MM.1S (cell line): ENCODE results near the gene MCOLN1.

Experiments
- DNase-seq: peaks from one replicate; pipeline ENCODE4 v3.0.0-alpha.2; 2015
- H2AFZ ChIP-seq: fragments of 300-600 bp; sonication (generic); 2 replicates; pipeline ENCODE4 v1.6.0; 2016; ENCODE audit warnings: antibody characterized with exemption, low read length
- H3F3A ChIP-seq: fragments of 300-600 bp; sonication (generic); 2 replicates; pipeline ENCODE4 v1.6.1; 2016; ENCODE audit warnings: mild to moderate bottlenecking, antibody characterized with exemption, low read length, moderate library complexity, mixed read lengths; ENCODE audit not compliant: insufficient read depth
- H3K27ac ChIP-seq: fragments of 300-600 bp; sonication (generic); 2 replicates; pipeline ENCODE4 v1.5.1; 2016; ENCODE audit warnings: mild to moderate bottlenecking, low read length
- H3K27me3 ChIP-seq: fragments of 300-600 bp; sonication (generic); replicated peaks from 2 replicates; pipeline ENCODE4 v1.6.0; 2016; ENCODE audit warnings: low read length; ENCODE audit not compliant: insufficient read depth
- H3K36me3 ChIP-seq: fragments of 300-600 bp; sonication (generic); replicated peaks from 2 replicates; pipeline ENCODE4 v1.6.1; 2016; ENCODE audit warnings: mild to moderate bottlenecking, low read length, mixed read lengths; ENCODE audit not compliant: insufficient read depth
- H3K4me1 ChIP-seq: fragments of 300-600 bp; sonication (generic); 2 replicates; pipeline ENCODE4 v1.6.1; 2016; ENCODE audit warnings: low read length, mixed read lengths
- H3K4me2 ChIP-seq: fragments of 300-600 bp; sonication (generic); 2 replicates; pipeline ENCODE4 v1.6.0; 2016; ENCODE audit warnings: low read depth, low read length
- H3K4me3 ChIP-seq: fragments of 300-600 bp; sonication (generic); 2 replicates; pipeline ENCODE4 v1.5.1; 2016; ENCODE audit warnings: low read length, mixed read lengths
- H3K79me2 ChIP-seq: fragments of 300-600 bp; sonication (generic); 2 replicates; pipeline ENCODE4 v1.6.1; 2016; ENCODE audit warnings: mixed run types, low read length, mixed read lengths
- H3K9ac ChIP-seq: fragments of 300-600 bp; sonication (generic); 2 replicates; pipeline ENCODE4 v1.6.1; 2016; ENCODE audit warnings: low read length, mixed read lengths
- H3K9me2 ChIP-seq: fragments of 300-600 bp; sonication (generic); replicated peaks from 2 replicates; pipeline ENCODE4 v1.6.1; 2016; ENCODE audit warnings: mild to moderate bottlenecking, low read length, mixed read lengths; ENCODE audit not compliant: insufficient read depth
- H3K9me3 ChIP-seq: fragments of 300-600 bp; sonication (generic); replicated peaks from 2 replicates; pipeline ENCODE4 v1.6.1; 2016; ENCODE audit warnings: mild to moderate bottlenecking, low read length, mixed read lengths; ENCODE audit not compliant: insufficient read depth
- H4K20me1 ChIP-seq: fragments of 300-600 bp; sonication (generic); 2 replicates; pipeline ENCODE4 v1.6.1; 2016; ENCODE audit warnings: mild to moderate bottlenecking, low read length, moderate library complexity, mixed read lengths; ENCODE audit not compliant: insufficient read depth
- EZH2 ChIP-seq: fragments of 300-600 bp; sonication (generic); optimal IDR thresholded peaks from 2 replicates; pipeline ENCODE3; 2017; ENCODE audit warnings: low read depth, mild to moderate bottlenecking, antibody characterized with exemption, low read length, mixed read lengths
- EZH2phosphoT487 ChIP-seq: fragments of 300-600 bp; sonication (generic); IDR thresholded peaks from 2 replicates; pipeline ENCODE4 v1.6.1; 2018; ENCODE audit warnings: antibody characterized with exemption, low read length
- TF ChIP-seq, protein P1 (sequence below): fragments of 300-600 bp; sonication (generic); IDR thresholded peaks from 2 replicates; pipeline ENCODE4 v1.5.1; 2016; ENCODE audit warnings: antibody characterized with exemption, low read length, mixed read lengths

MCOLN1 gene

DNA sequence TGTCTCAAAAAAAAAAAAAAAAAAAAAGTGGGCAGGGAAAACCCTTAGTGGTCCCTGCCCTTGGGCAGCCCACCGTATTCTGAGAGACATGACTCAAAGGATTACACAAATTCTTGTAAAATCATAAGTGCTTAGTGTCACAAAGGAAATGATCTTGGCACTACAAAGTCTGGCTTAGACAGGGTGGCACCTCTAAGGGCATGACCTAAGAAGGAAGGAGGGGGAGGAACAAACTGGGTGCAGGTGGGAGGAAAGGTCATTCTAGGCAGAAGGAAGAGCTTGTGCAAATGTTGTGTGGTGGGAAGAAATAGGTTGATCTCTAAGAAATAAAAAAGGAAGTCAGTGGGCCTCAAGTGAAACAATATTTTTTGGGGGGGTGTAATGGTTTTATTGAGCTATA, 23.5 kb downstream of the MCOLN1 start:
- Histone ChIP-seq H3K4me3 (no peak overlapping the region), H3K27me3 (no peaks in the 10 kb centered on the region), H3K27ac (no peak overlapping the region), H3K9ac (no peak overlapping the region), H3K36me3 (no peaks in the 10 kb centered on the region), H3K79me2 (no peaks in the 10 kb centered on the region), H2AFZ (no peak overlapping the region), H3K4me1 (peaks cover 3% of the 10 kb centered on the region; the same call in 1 of the 2 replicates), H3K9me2 (no peaks in the 10 kb centered on the region), H3K4me2 (no peak overlapping the region), H4K20me1 (no peaks in the 10 kb centered on the region), H3F3A (no peaks in the 10 kb centered on the region), H3K9me3 (no peaks in the 10 kb centered on the region)
- no peak for DNase-seq
- TF ChIP-seq, protein P1, sequence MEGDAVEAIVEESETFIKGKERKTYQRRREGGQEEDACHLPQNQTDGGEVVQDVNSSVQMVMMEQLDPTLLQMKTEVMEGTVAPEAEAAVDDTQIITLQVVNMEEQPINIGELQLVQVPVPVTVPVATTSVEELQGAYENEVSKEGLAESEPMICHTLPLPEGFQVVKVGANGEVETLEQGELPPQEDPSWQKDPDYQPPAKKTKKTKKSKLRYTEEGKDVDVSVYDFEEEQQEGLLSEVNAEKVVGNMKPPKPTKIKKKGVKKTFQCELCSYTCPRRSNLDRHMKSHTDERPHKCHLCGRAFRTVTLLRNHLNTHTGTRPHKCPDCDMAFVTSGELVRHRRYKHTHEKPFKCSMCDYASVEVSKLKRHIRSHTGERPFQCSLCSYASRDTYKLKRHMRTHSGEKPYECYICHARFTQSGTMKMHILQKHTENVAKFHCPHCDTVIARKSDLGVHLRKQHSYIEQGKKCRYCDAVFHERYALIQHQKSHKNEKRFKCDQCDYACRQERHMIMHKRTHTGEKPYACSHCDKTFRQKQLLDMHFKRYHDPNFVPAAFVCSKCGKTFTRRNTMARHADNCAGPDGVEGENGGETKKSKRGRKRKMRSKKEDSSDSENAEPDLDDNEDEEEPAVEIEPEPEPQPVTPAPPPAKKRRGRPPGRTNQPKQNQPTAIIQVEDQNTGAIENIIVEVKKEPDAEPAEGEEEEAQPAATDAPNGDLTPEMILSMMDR = no peak
- TF ChIP-seq EZH2phosphoT487 (no peak), EZH2 (no peak)

DNA sequence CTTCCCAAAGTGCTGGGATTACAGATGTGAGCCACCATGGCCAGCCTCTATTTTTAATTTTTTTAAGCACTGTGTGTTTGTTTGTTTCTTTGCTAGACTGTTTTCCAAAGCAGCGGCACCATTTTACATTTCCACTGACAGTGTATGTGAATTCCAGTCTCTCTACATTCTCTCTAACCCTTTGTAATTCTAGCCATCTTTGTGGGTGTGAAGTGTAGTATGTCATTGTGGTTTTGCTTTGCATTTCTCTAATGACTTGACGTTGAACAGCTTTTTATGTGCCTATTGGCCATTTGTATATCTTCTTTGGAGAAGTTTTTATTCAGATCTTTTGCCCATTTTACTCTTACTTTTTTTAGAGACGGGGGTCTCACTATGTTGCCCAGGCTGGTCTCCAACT, 24.7 kb downstream of the MCOLN1 start:
- no peaks in the 10 kb centered on the region for H4K20me1 ChIP-seq
- H2AFZ ChIP-seq = no peak overlapping the region
- H3K4me1 ChIP-seq = peaks cover 3% of the 10 kb centered on the region; the same call in 1 of the 2 replicates
- no peaks in the 10 kb centered on the region for H3F3A ChIP-seq
- H3K9me2 ChIP-seq = no peaks in the 10 kb centered on the region
- H3K4me2 ChIP-seq = no peak overlapping the region
- no peak for DNase-seq
- no peaks in the 10 kb centered on the region for H3K9me3 ChIP-seq
- no peaks in the 10 kb centered on the region for H3K79me2 ChIP-seq
- no peaks in the 10 kb centered on the region for H3K27me3 ChIP-seq
- H3K9ac ChIP-seq = no peak overlapping the region
- no peak overlapping the region for H3K4me3 ChIP-seq
- H3K27ac ChIP-seq = no peak overlapping the region
- TF ChIP-seq, protein P1 = no peak
- TF ChIP-seq EZH2phosphoT487 (no peak), EZH2 (no peak)
- H3K36me3 ChIP-seq = no peaks in the 10 kb centered on the region

DNA sequence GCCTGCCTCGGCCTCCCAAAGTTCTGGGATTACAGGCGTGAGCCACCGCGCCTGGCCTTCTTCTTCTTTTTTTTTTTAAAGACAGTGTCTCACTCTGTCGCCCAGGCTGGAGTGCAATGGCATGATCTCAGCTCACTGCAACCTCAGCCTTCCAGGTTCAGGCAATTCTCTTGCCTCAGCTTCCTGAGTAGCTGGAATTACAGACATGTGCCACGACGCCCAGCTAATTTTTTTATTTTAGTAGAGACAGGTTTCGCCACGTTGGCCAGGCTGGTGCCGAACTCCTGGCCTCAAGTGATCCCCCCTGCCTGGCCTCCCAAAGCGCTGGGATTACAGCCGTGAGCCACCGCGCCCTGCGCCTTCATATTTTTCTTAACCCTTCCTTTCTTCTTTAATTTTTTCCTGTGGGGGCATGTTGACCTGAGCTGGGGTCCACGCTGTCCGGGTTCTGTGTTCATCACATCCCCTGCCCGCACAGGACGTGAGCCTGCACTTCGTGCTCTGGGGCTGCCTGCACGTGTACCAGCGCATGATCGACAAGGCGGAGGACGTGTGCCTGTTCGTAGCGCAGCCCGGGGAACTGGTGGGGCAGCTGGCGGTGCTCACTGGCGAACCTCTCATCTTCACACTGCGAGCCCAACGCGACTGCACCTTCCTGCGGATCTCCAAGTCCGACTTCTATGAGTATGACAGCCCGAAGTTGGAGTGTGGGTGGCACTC, 27.2 kb downstream of the MCOLN1 start:
- TF ChIP-seq, protein P1 = no peak
- TF ChIP-seq EZH2phosphoT487 (no peak), EZH2 (no peak)
- Histone ChIP-seq H3K27me3 (no peaks in the 10 kb centered on the region), H2AFZ (no peak overlapping the region), H3K9me3 (no peaks in the 10 kb centered on the region), H3K36me3 (no peaks in the 10 kb centered on the region), H3K4me1 (peaks cover 3% of the 10 kb centered on the region; the same call in 1 of the 2 replicates), H3K79me2 (no peaks in the 10 kb centered on the region), H3F3A (no peaks in the 10 kb centered on the region), H3K9me2 (no peaks in the 10 kb centered on the region), H3K4me2 (no peak overlapping the region), H4K20me1 (no peaks in the 10 kb centered on the region), H3K4me3 (no peak overlapping the region), H3K9ac (no peak overlapping the region), H3K27ac (no peak overlapping the region)
- DNase-seq = no peak
